Measurements from ENCODE around the gene ASPRV1.

DNA sequence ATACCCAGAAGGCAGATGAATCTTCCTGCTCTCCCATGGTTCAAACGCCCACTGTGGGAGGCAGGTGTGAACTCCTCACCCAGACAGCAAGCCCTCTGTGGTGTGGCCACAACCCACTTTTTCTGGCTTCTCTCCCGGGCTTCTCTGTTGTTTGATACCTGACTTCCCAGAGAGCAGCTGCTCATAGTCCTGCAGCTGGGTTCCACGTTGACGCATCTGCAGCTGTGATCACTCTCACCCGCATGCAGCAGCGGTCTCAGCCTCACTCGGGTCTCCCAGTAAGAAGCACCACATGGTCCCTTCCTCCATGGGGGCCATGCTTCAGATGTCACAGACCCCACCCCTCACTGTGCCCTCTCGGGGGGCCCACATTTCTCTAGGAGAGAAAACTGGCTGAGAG lies 3.5 kb downstream of the ASPRV1 start:
- TF ChIP-seq, protein P1, sequence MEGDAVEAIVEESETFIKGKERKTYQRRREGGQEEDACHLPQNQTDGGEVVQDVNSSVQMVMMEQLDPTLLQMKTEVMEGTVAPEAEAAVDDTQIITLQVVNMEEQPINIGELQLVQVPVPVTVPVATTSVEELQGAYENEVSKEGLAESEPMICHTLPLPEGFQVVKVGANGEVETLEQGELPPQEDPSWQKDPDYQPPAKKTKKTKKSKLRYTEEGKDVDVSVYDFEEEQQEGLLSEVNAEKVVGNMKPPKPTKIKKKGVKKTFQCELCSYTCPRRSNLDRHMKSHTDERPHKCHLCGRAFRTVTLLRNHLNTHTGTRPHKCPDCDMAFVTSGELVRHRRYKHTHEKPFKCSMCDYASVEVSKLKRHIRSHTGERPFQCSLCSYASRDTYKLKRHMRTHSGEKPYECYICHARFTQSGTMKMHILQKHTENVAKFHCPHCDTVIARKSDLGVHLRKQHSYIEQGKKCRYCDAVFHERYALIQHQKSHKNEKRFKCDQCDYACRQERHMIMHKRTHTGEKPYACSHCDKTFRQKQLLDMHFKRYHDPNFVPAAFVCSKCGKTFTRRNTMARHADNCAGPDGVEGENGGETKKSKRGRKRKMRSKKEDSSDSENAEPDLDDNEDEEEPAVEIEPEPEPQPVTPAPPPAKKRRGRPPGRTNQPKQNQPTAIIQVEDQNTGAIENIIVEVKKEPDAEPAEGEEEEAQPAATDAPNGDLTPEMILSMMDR (IDR thresholded peaks at IDR 0.05; ENCODE audit: extremely low read depth in 1 of 2, insufficient read depth in 1 of 2, low read depth in 1 of 2, low read length in 2 of 2), result no peak
- no peak for TF ChIP-seq POLR2A (IDR thresholded peaks at IDR 0.05; ENCODE audit: low read depth, low read length)
- no peak for TF ChIP-seq EZH2 (IDR thresholded peaks at IDR 0.05; ENCODE audit: borderline replicate concordance, low read depth, low read length, severe bottlenecking)
- no peak for TF ChIP-seq MYC (IDR thresholded peaks at IDR 0.05; ENCODE audit: low read depth, low read length)
- TF ChIP-seq, protein P2, sequence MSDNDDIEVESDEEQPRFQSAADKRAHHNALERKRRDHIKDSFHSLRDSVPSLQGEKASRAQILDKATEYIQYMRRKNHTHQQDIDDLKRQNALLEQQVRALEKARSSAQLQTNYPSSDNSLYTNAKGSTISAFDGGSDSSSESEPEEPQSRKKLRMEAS (IDR thresholded peaks at IDR 0.05; ENCODE audit: insufficient read depth, insufficient read length), result no peak
- no peak for TF ChIP-seq POLR2AphosphoS5 (IDR thresholded peaks at IDR 0.05; ENCODE audit: insufficient read depth, low read depth, low read length)
- TF ChIP-seq JUN (IDR thresholded peaks at IDR 0.05; ENCODE audit: borderline replicate concordance, insufficient read depth, insufficient read length, low read depth), result no peak
- no peak for TF ChIP-seq FOS (IDR thresholded peaks at IDR 0.05; ENCODE audit: borderline replicate concordance, insufficient read depth, low read length)
- no peak for TF ChIP-seq GATA2 (IDR thresholded peaks at IDR 0.05; ENCODE audit: insufficient read depth, insufficient read length, low read depth, low read length)

All from endothelial cell of umbilical vein (primary cell).